OCI-LY7 (cell line): ENCODE results near the gene CDKL5.

ENCODE experiments used
- CTCF ChIP-seq: fragments of 200-600 bp; sonication (generic); conservative IDR thresholded peaks from 2 replicates; pipeline ENCODE4 v1.5.1; 2014; ENCODE audit warnings: mild to moderate bottlenecking, antibody characterized with exemption, low read length, moderate library complexity, mixed read lengths
- EZH2phosphoT487 ChIP-seq: fragments of 200-600 bp; sonication (generic); IDR thresholded peaks from 2 replicates; pipeline ENCODE4 v1.6.1; 2018; ENCODE audit warnings: low read depth, borderline replicate concordance, mild to moderate bottlenecking, mixed run types, antibody characterized with exemption, low read length, moderate library complexity, mixed read lengths

- TF ChIP-seq CTCF (no peak), EZH2phosphoT487 (no peak)
These were observed 213.0 kb downstream of the CDKL5 start for GRCh38 chrX:18638398-18638797.
